Measurements from ENCODE around the gene DDX41.

Gene DDX41

DNA sequence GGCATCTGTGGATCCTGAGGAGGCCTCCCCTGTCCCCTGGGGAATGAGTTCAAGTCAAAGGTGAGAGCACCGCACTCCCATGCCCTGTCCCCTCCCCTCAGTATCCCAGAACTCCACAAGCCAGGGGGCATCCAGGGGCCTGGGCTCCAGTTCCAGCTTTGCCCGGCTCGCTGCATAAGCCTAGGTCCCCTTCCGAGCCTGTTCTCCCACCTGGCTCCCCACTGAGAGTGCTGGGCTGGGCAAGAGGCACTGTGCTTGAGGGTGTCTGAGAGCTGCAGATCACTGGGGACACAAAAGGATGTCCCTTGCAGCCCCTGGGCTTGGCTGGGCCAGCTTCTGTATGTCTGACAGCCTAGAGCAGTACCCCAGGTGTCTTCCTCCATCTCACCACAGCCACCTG, 11.7 kb downstream of the DDX41 start:
- Histone ChIP-seq H3K36me3 (ENCODE audit: control insufficient read depth, insufficient read depth, low read length) (peaks cover 29% of the 10 kb centered on the region), H3K4me1 (ENCODE audit: control insufficient read depth, insufficient read depth, low read length, poor library complexity, severe bottlenecking) (peaks cover 21% of the 10 kb centered on the region), H3K27ac (ENCODE audit: low read depth, low read length, severe bottlenecking) (no peak overlapping the region), H3K4me3 (ENCODE audit: extremely low read depth, insufficient read depth, low read length, poor library complexity, severe bottlenecking) (no peak overlapping the region), H3K9me3 (ENCODE audit: control insufficient read depth, low read length) (no peaks in the 10 kb centered on the region)
- WGBS, 2 experiments (ENCODE audit: insufficient coverage in 2 of 2), result 93 to 100% methylated on average over 2 to 4 of the region's 4 CpGs

DNA sequence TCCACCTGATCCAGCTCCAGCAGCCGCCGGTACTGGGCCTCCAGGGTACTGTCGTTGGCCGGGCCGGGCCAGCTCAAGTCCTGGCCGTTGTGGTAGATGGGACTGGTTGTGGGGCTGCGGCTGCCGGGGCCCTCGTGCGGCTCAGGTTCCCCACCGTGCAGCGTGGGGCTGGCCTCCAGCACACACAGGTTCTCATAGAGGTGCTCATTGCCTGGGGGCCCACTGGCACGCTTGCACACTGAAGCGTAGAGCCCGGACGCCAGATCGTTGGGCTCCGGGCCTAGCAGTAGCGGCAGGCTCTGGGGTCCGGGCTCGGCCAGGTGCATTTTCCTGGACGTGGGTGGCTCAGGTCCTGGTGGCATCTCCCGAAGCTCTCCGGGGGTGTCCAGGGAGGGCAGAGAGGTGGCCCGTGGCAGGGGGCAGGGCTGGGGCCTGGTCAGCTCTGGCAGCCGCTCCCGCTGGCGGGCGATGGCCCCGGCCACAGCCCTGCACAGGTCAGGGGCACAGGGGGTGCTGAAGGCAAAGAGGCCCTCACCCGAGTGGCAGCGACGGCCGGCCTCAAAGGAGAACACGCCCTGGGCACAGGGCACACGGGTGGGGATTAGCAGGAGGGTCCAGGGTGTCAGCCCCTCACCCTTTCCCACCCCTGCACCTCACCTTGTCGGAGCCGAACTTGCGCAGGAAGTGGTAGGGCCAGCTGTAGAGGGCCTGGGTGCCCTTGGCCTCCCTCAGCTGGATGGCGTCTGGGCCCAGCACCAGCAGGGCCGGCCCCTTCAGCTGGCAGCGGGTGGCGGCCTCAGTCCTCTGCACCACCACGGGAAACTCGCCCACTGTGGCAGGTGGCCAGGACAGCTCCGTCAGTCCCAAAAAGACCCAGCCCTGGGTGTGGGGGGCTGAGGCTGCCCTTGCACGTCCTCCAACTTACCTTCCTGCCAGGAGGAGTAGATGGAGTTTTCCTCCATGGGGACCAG, 12.4 kb downstream of the DDX41 start:
- Histone ChIP-seq H3K27ac (ENCODE audit: low read depth, low read length, severe bottlenecking) (no peak overlapping the region), H3K9me3 (ENCODE audit: control insufficient read depth, low read length) (no peaks in the 10 kb centered on the region), H3K36me3 (ENCODE audit: control insufficient read depth, insufficient read depth, low read length) (peaks cover 27% of the 10 kb centered on the region), H3K4me1 (ENCODE audit: control insufficient read depth, insufficient read depth, low read length, poor library complexity, severe bottlenecking) (peaks cover 19% of the 10 kb centered on the region), H3K4me3 (ENCODE audit: extremely low read depth, insufficient read depth, low read length, poor library complexity, severe bottlenecking) (no peak overlapping the region)
- 93 to 99% methylated on average over 38 to 45 of the region's 47 CpGs for WGBS, 2 experiments (ENCODE audit: insufficient coverage in 2 of 2)

DNA sequence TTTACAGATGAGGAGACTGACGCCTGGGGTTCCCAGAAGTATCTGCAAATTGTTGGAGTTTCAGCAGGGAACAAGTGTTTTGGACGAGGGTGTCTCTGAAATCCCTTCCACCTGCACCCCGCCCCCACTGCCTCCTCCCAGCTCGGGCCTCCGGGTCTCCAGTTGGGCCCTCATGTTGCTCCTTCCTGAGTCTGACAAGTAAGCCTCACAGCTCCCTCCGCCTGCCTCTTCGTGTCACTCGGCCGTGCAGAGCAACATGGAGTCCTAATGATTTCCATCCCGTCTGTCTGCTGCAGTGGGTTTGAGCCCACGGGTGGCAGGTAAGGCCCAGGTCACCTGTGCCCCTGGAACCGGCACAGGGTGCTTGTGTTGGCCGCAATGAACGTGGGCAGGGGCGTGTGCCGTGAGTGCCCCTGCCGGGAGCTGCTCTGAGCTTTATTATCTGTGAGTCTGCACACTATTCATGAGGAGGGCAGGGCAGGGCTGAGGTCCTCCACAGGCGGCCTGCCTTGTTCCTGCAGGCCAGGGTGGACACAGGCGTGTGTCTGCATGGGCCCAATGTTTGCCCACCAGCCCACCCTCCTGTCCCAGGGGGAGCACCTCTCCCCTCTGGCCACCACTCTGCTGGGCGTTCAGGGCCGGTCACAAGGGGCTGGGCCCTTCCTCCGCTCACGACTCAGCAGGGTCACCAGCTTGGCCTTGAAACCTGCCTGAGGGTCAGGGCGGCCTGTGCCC, 13.2 kb downstream of the DDX41 start:
- Histone ChIP-seq H3K4me3 (ENCODE audit: extremely low read depth, insufficient read depth, low read length, poor library complexity, severe bottlenecking) (no peak overlapping the region), H3K4me1 (ENCODE audit: control insufficient read depth, insufficient read depth, low read length, poor library complexity, severe bottlenecking) (peaks cover 23% of the 10 kb centered on the region), H3K36me3 (ENCODE audit: control insufficient read depth, insufficient read depth, low read length) (peaks cover 24% of the 10 kb centered on the region), H3K27ac (ENCODE audit: low read depth, low read length, severe bottlenecking) (no peak overlapping the region), H3K9me3 (ENCODE audit: control insufficient read depth, low read length) (no peaks in the 10 kb centered on the region)
- 91 to 92% methylated on average over 24 of the region's 24 CpGs for WGBS, 2 experiments (ENCODE audit: insufficient coverage in 2 of 2)

GRCh38 chr5:177502886-177503285, 13.9 kb downstream of the DDX41 start:
- Histone ChIP-seq H3K36me3 (ENCODE audit: control insufficient read depth, insufficient read depth, low read length) (peaks cover 19% of the 10 kb centered on the region), H3K4me1 (ENCODE audit: control insufficient read depth, insufficient read depth, low read length, poor library complexity, severe bottlenecking) (peaks cover 25% of the 10 kb centered on the region), H3K4me3 (ENCODE audit: extremely low read depth, insufficient read depth, low read length, poor library complexity, severe bottlenecking) (no peak overlapping the region), H3K9me3 (ENCODE audit: control insufficient read depth, low read length) (no peaks in the 10 kb centered on the region), H3K27ac (ENCODE audit: low read depth, low read length, severe bottlenecking) (no peak overlapping the region)
- 85 to 87% methylated on average over 15 to 16 of the region's 16 CpGs for WGBS, 2 experiments (ENCODE audit: insufficient coverage in 2 of 2)

DNA sequence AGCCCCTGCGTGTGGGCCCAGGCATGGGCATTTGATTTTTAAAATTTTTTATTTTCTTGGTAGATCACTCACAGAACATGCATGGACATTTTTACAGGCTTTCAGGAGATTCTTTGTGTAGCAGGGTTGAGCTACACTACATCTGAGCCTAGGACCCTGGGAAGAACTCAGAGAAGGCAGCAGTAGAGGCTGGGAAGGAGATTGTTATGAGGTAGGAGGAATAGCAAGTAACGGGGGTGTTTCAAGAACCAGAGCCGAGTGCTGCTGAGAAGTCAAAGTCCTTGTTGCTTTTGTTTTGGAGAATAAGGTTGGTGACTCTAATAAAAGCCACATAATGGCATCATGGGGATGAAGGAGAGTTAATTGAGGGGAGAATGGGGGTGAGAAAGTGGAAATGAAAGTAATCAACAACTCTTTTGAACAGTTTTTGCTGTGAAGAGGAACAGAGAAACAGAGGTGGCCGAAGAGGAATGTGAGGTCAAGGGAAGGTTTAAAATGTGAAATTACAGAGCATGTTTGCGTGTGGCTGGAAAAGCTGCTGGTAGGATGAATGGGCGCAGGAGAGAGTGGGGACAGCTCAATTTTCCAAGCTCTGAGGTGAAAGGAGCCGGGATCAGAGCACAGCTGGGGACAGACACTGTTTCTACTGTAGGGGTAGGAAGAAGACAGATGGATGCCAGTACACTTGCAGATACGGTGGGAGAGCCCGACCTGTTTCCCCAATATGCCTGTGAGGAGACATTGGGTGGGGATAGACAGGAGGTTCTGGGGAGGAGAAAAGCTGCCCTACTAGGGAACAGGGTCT, 14.7 kb downstream of the DDX41 start:
- Histone ChIP-seq H3K9me3 (ENCODE audit: control insufficient read depth, low read length) (no peaks in the 10 kb centered on the region), H3K4me3 (ENCODE audit: extremely low read depth, insufficient read depth, low read length, poor library complexity, severe bottlenecking) (no peak overlapping the region), H3K4me1 (ENCODE audit: control insufficient read depth, insufficient read depth, low read length, poor library complexity, severe bottlenecking) (peaks cover 25% of the 10 kb centered on the region), H3K36me3 (ENCODE audit: control insufficient read depth, insufficient read depth, low read length) (peaks cover 17% of the 10 kb centered on the region), H3K27ac (ENCODE audit: low read depth, low read length, severe bottlenecking) (no peak overlapping the region)
- 65 to 76% methylated on average over 6 to 8 of the region's 9 CpGs for WGBS, 2 experiments (ENCODE audit: insufficient coverage in 2 of 2)

DNA sequence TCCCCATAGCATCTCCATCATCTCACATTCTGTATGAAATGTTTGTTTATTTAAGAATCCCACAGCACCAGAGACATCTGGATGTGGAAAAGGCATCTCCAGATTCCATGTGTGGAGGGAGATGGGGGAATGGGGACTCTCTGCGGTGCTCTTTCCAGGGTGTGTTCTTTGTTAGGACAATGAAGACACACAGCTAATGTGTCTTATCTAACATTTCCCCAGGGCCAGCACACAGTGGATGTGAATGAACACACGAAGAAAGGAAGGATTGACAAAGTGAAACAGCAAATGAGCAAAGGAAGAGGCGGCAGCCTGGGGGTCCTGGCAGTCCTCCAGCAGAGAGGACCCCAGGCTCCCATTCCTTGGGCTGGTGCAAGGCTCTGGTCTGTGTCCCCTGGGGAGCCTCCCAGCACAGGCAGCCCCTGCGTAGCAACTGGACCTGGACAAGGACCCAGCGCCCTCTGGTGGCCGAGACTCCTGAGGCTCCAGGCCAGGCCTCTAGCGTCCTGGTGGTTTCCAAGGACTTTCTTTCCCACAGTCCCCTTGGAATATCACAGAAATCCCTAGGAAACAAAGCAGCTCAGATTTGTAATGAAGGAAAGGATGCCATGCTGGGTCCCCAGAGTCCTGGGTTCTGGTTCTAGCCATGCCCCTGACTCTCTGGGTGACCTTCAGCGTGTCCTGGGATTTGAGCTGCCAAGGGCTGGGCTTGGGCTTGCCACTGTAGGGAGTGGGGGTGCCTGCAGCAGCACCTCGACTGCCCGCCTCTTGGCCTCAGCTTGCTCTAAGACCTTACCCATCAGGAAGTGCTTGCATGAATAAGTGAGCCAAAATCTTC, 15.9 kb downstream of the DDX41 start:
- Histone ChIP-seq H3K9me3 (ENCODE audit: control insufficient read depth, low read length) (no peaks in the 10 kb centered on the region), H3K27ac (ENCODE audit: low read depth, low read length, severe bottlenecking) (no peak overlapping the region), H3K4me1 (ENCODE audit: control insufficient read depth, insufficient read depth, low read length, poor library complexity, severe bottlenecking) (peaks cover 26% of the 10 kb centered on the region), H3K4me3 (ENCODE audit: extremely low read depth, insufficient read depth, low read length, poor library complexity, severe bottlenecking) (no peak overlapping the region), H3K36me3 (ENCODE audit: control insufficient read depth, insufficient read depth, low read length) (peaks cover 19% of the 10 kb centered on the region)
- 21 to 35% methylated on average over 8 to 9 of the region's 10 CpGs for WGBS, 2 experiments (ENCODE audit: insufficient coverage in 2 of 2)

DNA sequence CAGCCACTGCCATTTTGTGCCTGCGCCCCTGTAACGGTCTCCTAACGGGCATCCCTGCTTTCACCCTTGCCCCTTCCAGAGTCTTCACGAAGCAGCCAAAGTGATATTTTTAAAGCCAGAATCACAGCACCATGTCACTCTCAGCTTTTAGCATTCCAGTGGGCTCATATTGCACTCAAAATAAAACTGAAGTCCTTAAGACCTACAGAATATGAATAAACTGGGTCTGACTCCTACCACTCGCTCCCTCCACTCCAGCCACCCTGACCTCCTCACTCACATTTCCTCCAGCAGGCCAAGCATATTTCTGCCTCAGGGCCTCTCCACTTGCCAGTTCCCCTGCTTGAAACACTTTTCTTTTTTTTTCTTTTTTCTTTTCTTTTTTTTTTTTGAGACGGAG, 16.9 kb downstream of the DDX41 start:
- H3K4me1 ChIP-seq (ENCODE audit: control insufficient read depth, insufficient read depth, low read length, poor library complexity, severe bottlenecking), result peaks cover 36% of the 10 kb centered on the region
- WGBS, 2 experiments (ENCODE audit: insufficient coverage in 2 of 2), result 75 to 82% methylated on average over 5 to 6 of the region's 6 CpGs
- H3K9me3 ChIP-seq (ENCODE audit: control insufficient read depth, low read length), result no peaks in the 10 kb centered on the region
- no peak overlapping the region for H3K4me3 ChIP-seq (ENCODE audit: extremely low read depth, insufficient read depth, low read length, poor library complexity, severe bottlenecking)
- no peak overlapping the region for H3K27ac ChIP-seq (ENCODE audit: low read depth, low read length, severe bottlenecking)
- peaks cover 23% of the 10 kb centered on the region for H3K36me3 ChIP-seq (ENCODE audit: control insufficient read depth, insufficient read depth, low read length)

DNA sequence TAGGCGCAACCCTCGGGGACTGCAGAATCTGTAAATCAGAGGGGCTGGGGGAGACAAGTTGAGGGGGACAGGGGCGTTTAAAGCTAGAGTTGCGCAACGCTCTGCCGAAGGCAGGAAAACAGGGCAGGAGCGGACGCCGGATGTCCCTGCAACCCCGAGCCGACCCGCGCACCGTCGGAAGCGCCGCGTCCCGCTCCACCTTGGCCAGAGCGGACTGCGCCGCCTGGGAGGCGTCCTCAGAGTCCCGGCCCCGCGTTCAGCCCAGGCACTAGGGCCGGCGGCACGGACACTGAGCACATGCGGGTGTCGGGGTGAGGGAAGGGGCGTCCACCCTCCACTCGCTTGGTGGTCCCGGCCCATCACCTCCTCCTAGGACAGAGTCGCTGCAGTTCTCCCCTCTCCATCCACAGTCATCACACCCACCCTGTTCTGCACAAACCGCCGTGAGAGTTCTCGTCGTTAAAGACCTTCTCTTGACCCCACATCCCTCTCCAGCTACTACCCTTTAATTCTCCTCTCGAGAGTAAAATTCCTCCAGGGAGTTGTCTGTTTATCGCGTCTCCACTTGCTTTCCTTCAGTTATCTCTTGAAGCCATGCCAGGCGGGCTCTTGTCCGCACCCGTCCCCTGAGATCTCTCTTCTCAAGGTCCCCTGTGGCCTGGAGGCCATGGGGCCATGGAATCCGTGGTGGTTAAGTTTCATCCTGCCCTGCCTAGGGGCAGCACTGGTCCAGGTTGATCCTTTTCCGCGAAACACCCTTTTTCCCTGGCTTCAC, 18.6 kb downstream of the DDX41 start:
- Histone ChIP-seq H3K4me1 (ENCODE audit: control insufficient read depth, insufficient read depth, low read length, poor library complexity, severe bottlenecking) (peaks cover 53% of the 10 kb centered on the region), H3K36me3 (ENCODE audit: control insufficient read depth, insufficient read depth, low read length) (peaks cover 26% of the 10 kb centered on the region), H3K4me3 (ENCODE audit: extremely low read depth, insufficient read depth, low read length, poor library complexity, severe bottlenecking) (peak overlapping the region; percentile 75), H3K9me3 (ENCODE audit: control insufficient read depth, low read length) (no peaks in the 10 kb centered on the region), H3K27ac (ENCODE audit: low read depth, low read length, severe bottlenecking) (no peak overlapping the region)
- WGBS, 2 experiments (ENCODE audit: insufficient coverage in 2 of 2), result 20 to 21% methylated on average over 33 to 37 of the region's 48 CpGs

DNA sequence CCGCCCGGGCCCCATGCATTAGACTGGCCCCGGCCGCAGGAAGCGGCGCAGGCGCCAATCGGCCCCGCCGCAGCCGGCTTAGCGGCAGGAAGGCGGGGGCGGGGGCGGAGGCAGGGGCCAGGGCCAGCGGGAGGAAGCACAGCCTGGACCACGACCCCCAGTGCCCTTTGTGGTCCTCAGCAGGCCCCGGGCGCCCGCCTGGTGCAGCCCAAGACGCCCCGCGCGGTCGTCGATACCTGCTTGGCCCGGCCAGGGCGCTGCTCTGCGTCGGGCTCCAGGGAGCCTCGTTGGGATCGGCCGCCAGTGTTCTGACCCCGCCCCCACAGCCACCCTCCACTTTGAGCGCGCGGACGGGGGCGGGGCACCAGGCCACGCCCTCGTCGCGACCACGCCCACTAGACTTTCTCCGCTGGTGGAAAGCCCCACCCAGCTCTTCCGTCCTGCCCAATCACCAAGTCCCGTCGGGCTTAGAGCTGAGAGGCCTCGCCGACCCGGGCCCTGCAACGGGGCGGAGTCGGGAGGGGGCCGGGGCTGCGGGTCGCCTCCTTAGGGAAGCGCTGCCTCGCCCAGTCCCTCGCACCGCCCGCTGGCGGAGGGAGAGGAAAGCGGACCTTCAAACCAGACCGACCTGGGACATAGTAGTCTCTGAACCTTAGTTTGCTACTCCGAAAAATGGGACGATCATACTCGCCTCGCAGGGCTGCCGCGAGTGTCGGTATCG, 19.3 kb downstream of the DDX41 start, which contains the start of gene PDLIM7:
PDLIM7 (minus strand) TSS at position 313 of the 721 bp plus-strand sequence. CDS start 1,092 bp downstream, outside the sequence.
- Histone ChIP-seq H3K36me3 (ENCODE audit: control insufficient read depth, insufficient read depth, low read length) (peaks cover 30% of the 10 kb centered on the region), H3K27ac (ENCODE audit: low read depth, low read length, severe bottlenecking) (peak within 1 kb of the TSS; percentile 92), H3K9me3 (ENCODE audit: control insufficient read depth, low read length) (no peaks in the 10 kb centered on the region), H3K4me1 (ENCODE audit: control insufficient read depth, insufficient read depth, low read length, poor library complexity, severe bottlenecking) (peaks cover 60% of the 10 kb centered on the region), H3K4me3 (ENCODE audit: extremely low read depth, insufficient read depth, low read length, poor library complexity, severe bottlenecking) (peak within 1 kb of the TSS; percentile 75)
- 0% methylated on average over 59 to 71 of the region's 73 CpGs for WGBS, 2 experiments (ENCODE audit: insufficient coverage in 2 of 2)

Data from mesodermal cell (in vitro differentiated cells).